Neural cell (in vitro differentiated cells): ENCODE data around the gene NEK4. TPM values are rescaled to one million over a fixed set of nuclear protein-coding genes. Genes with fewer than 3 reads are reported as not detected.

Experiments
- H2AFZ ChIP-seq: fragments of 200-600, 300-800 bp; sonication (generic), shearing (Covaris generic); 2 replicates; pipeline ENCODE4 v1.6.0; 2014; ENCODE audit warnings: low read depth, mild to moderate bottlenecking, antibody characterized with exemption, low read length, moderate library complexity
- H3F3A ChIP-seq: fragments of 200-600 bp; shearing (Covaris generic); 2 replicates; pipeline ENCODE4 v1.6.1; 2016; ENCODE audit warnings: mild to moderate bottlenecking, moderate library complexity, mixed read lengths, antibody characterized with exemption, low read length; ENCODE audit not compliant: insufficient read depth, poor library complexity, severe bottlenecking
- H3K27ac ChIP-seq: fragments of 200-600, 300-800 bp; sonication (generic), shearing (Covaris generic); 2 replicates; pipeline ENCODE4 v1.5.1; 2014; ENCODE audit warnings: mild to moderate bottlenecking, low read length, moderate library complexity
- H3K27me3 ChIP-seq: fragments of 300-800, 200-600 bp; sonication (generic), shearing (Covaris generic); 2 replicates; pipeline ENCODE4 v1.6.0; 2014; ENCODE audit warnings: mild to moderate bottlenecking, low read depth, low read length, moderate library complexity; ENCODE audit not compliant: insufficient read depth
- H3K36me3 ChIP-seq: fragments of 300-800, 200-600 bp; sonication (generic), shearing (Covaris generic); 2 replicates; pipeline ENCODE4 v1.5.1; 2014; ENCODE audit warnings: mild to moderate bottlenecking, antibody characterized with exemption, low read length, moderate library complexity; ENCODE audit not compliant: insufficient read depth
- H3K4me2 ChIP-seq: fragments of 300-800, 200-600 bp; sonication (generic), shearing (Covaris generic); 2 replicates; pipeline ENCODE4 v1.6.0; 2014; ENCODE audit warnings: mild to moderate bottlenecking, low read length
- H3K4me3 ChIP-seq: fragments of 300-800, 200-600 bp; sonication (generic), shearing (Covaris generic); 2 replicates; pipeline ENCODE4 v1.5.1; 2014; ENCODE audit warnings: mild to moderate bottlenecking, low read length, moderate library complexity
- H3K79me2 ChIP-seq: fragments of 200-600 bp; shearing (Covaris generic); replicated peaks from 2 replicates; pipeline ENCODE4 v1.6.0; 2014; ENCODE audit warnings: mild to moderate bottlenecking, low read length, moderate library complexity; ENCODE audit not compliant: insufficient read depth
- H3K9ac ChIP-seq: fragments of 300-800, 200-600 bp; sonication (generic), shearing (Covaris generic); 2 replicates; pipeline ENCODE4 v1.6.1; 2016; ENCODE audit warnings: mild to moderate bottlenecking, low read length, mixed read lengths
- H3K9me2 ChIP-seq: fragments of 200-600 bp; shearing (Covaris generic); 2 replicates; pipeline ENCODE4 v1.6.1; 2016; ENCODE audit warnings: mild to moderate bottlenecking, low read length, mixed read lengths; ENCODE audit not compliant: insufficient read depth
- H3K9me3 ChIP-seq: fragments of 200-600, 300-800 bp; sonication (generic), shearing (Covaris generic); 2 replicates; pipeline ENCODE4 v1.6.1; 2016; ENCODE audit warnings: mild to moderate bottlenecking, mixed run types, low read length, moderate library complexity, mixed read lengths
- H4K20me1 ChIP-seq: fragments of 200-600 bp; shearing (Covaris generic); 2 replicates; pipeline ENCODE4 v1.6.1; 2016; ENCODE audit warnings: mild to moderate bottlenecking, mixed run types; ENCODE audit not compliant: insufficient read depth
- CTCF ChIP-seq: fragments of 450-650 bp; IDR thresholded peaks from 2 replicates; pipeline ENCODE4 v1.5.1; 2014; ENCODE audit warnings: antibody characterized with exemption, mild to moderate bottlenecking, moderate library complexity; ENCODE audit not compliant: poor library complexity, severe bottlenecking
- EP300 ChIP-seq: fragments of 450-650 bp; conservative IDR thresholded peaks from 2 replicates; pipeline ENCODE4 v1.6.1; 2014; ENCODE audit warnings: antibody characterized with exemption, mild to moderate bottlenecking, moderate library complexity; ENCODE audit not compliant: poor library complexity, severe bottlenecking
- EZH2 ChIP-seq: fragments of 200-600, 300-800 bp; shearing (Covaris generic), sonication (generic); IDR thresholded peaks from 2 replicates; pipeline ENCODE4 v1.6.1; 2014; ENCODE audit warnings: antibody characterized with exemption, low read length, borderline replicate concordance, mild to moderate bottlenecking; ENCODE audit not compliant: insufficient read depth, poor library complexity, severe bottlenecking
- MXI1 ChIP-seq: fragments of 450-650 bp; conservative IDR thresholded peaks from 2 replicates; pipeline ENCODE4 v1.6.1; 2014; ENCODE audit warnings: antibody characterized with exemption, mild to moderate bottlenecking; ENCODE audit not compliant: poor library complexity, severe bottlenecking
- POLR2AphosphoS5 ChIP-seq: IDR thresholded peaks from 2 replicates; pipeline ENCODE4 v1.6.1; 2012
- RAD21 ChIP-seq: fragments of 450-650 bp; conservative IDR thresholded peaks from 2 replicates; pipeline ENCODE4 v1.6.1; 2014; ENCODE audit warnings: antibody characterized with exemption, mild to moderate bottlenecking, moderate library complexity
- REST ChIP-seq: IDR thresholded peaks from 2 replicates; pipeline ENCODE4 v1.6.1; 2012; ENCODE audit warnings: borderline replicate concordance
- SMC3 ChIP-seq: fragments of 450-650 bp; conservative IDR thresholded peaks from 2 replicates; pipeline ENCODE4 v1.6.1; 2014; ENCODE audit warnings: antibody characterized with exemption, mild to moderate bottlenecking, moderate library complexity; ENCODE audit not compliant: poor library complexity
- TAF1 ChIP-seq: IDR thresholded peaks from 2 replicates; pipeline ENCODE4 v1.6.1; 2012; ENCODE audit warnings: low read depth
- polyA plus RNA-seq: library from polyadenylated mRNA; depleted of rRNA; stranded (reverse); fragments of >200 nt; gene quantifications from 2 replicates; pipeline ENCODE4 v1.2.3, GENCODE V29; 2014

NEK4 gene
- polyA plus RNA-seq, 1 donor from 2014 or later: 45.6 TPM

- no peaks in the 10 kb centered on the region for H3F3A ChIP-seq
- H2AFZ ChIP-seq: no peak overlapping the region
- H3K9me2 ChIP-seq: no peaks in the 10 kb centered on the region
- peaks cover 66% of the 10 kb centered on the region for H3K79me2 ChIP-seq
- no peaks in the 10 kb centered on the region for H3K27me3 ChIP-seq
- TF ChIP-seq TAF1 (no peak), MXI1 (no peak), EP300 (no peak), REST (no peak), RAD21 (no peak), POLR2AphosphoS5 (no peak), SMC3 (no peak), EZH2 (no peak), CTCF (no peak)
- no peaks in the 10 kb centered on the region for H3K9me3 ChIP-seq
- peaks cover 3% of the 10 kb centered on the region for H3K36me3 ChIP-seq
- H3K27ac ChIP-seq: no peak overlapping the region
- peak overlapping the region; percentile 83 for H3K4me3 ChIP-seq
- H4K20me1 ChIP-seq: no peaks in the 10 kb centered on the region
- H3K4me2 ChIP-seq: no peak overlapping the region
- no peak overlapping the region for H3K9ac ChIP-seq
Observed at GRCh38 chr3:52683611-52684010, 87.1 kb downstream of the NEK4 start.

GRCh38 chr3:52682016-52682415 is 88.7 kb downstream of the NEK4 start:
- peak; percentile 39 for TF ChIP-seq SMC3
- no peak for TF ChIP-seq MXI1
- no peak overlapping the region for H3K4me3 ChIP-seq
- no peaks in the 10 kb centered on the region for H3K27me3 ChIP-seq
- H3K9me3 ChIP-seq: no peaks in the 10 kb centered on the region
- peaks cover 59% of the 10 kb centered on the region for H3K79me2 ChIP-seq
- H4K20me1 ChIP-seq: no peaks in the 10 kb centered on the region
- no peak overlapping the region for H3K27ac ChIP-seq
- H3K9ac ChIP-seq: no peak overlapping the region
- peaks cover 3% of the 10 kb centered on the region for H3K36me3 ChIP-seq
- no peak overlapping the region for H3K4me2 ChIP-seq
- no peaks in the 10 kb centered on the region for H3F3A ChIP-seq
- H3K9me2 ChIP-seq: no peaks in the 10 kb centered on the region
- no peak overlapping the region for H2AFZ ChIP-seq

- Histone ChIP-seq H3K27me3 (no peaks in the 10 kb centered on the region), H3K9me2 (no peaks in the 10 kb centered on the region), H3K9me3 (no peaks in the 10 kb centered on the region), H3K27ac (no peak overlapping the region), H3K9ac (no peak overlapping the region), H3F3A (no peaks in the 10 kb centered on the region), H3K79me2 (peaks cover 55% of the 10 kb centered on the region), H4K20me1 (no peaks in the 10 kb centered on the region), H3K4me3 (no peak overlapping the region), H3K36me3 (peaks cover 3% of the 10 kb centered on the region), H3K4me2 (no peak overlapping the region), H2AFZ (no peak overlapping the region)
- TF ChIP-seq RAD21: no peak
- no peak for TF ChIP-seq EZH2
- TF ChIP-seq TAF1: no peak
- TF ChIP-seq REST: no peak
- no peak for TF ChIP-seq MXI1
- no peak for TF ChIP-seq POLR2AphosphoS5
- TF ChIP-seq EP300: no peak
- TF ChIP-seq CTCF: no peak
- no peak for TF ChIP-seq SMC3
Observed at GRCh38 chr3:52681596-52681995, 89.1 kb downstream of the NEK4 start.
